Ovary (tissue), 3 donors: Measurements from ENCODE around the gene KRT35.

ENCODE experiments used
- EP300 ChIP-seq: sonication (generic); formaldehyde crosslinking; IDR thresholded peaks from one replicate; pipeline ENCODE4 v1.6.1; 2017; ENCODE audit warnings: antibody characterized with exemption
- POLR2A ChIP-seq: fragments of 450-650 bp; IDR thresholded peaks from one replicate; pipeline ENCODE4 v1.6.1; 2017; ENCODE audit warnings: antibody characterized with exemption, mild to moderate bottlenecking, moderate library complexity
- TF ChIP-seq, protein P1 (sequence below), 3 donors: fragments of 450-650 bp in 2 of 3; fragments of 200-600 bp in 1 of 3; IDR thresholded peaks; one replicate each; pipeline versions ENCODE4 v1.5.1 to v1.8.0; 2016 to 2022; ENCODE audit warnings: antibody characterized with exemption in 3 of 3, mild to moderate bottlenecking in 1 of 3
- donor health status: DM: no; HTN: no; CAD: no.

DNA sequence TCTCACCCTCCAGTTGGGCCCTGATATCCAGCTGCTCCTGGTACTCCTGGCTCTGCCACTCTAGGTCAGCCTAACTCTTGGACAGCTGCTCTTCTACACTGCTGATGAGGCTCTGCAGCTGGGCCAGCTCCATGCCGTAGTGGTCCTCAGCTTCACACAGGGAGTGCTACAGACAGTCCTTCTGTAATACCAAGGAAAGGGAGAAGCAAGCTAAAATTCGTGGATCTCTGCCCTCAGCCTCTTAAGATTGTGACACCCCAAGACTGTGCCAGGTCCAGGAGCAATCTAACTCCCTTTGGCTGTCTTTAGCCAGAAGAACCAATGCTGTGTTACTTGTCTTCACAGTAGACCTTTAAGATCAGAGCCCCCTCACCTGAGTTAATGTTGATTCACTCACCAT is 32.4 kb downstream of the KRT35 start:
- TF ChIP-seq POLR2A (no peak), EP300 (no peak)
- TF ChIP-seq, protein P1, sequence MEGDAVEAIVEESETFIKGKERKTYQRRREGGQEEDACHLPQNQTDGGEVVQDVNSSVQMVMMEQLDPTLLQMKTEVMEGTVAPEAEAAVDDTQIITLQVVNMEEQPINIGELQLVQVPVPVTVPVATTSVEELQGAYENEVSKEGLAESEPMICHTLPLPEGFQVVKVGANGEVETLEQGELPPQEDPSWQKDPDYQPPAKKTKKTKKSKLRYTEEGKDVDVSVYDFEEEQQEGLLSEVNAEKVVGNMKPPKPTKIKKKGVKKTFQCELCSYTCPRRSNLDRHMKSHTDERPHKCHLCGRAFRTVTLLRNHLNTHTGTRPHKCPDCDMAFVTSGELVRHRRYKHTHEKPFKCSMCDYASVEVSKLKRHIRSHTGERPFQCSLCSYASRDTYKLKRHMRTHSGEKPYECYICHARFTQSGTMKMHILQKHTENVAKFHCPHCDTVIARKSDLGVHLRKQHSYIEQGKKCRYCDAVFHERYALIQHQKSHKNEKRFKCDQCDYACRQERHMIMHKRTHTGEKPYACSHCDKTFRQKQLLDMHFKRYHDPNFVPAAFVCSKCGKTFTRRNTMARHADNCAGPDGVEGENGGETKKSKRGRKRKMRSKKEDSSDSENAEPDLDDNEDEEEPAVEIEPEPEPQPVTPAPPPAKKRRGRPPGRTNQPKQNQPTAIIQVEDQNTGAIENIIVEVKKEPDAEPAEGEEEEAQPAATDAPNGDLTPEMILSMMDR (IDR thresholded peaks at IDR 0.05): no peak
